Dermis lymphatic vessel endothelial cell (primary cell): ENCODE measurements around the gene MSMP. TPM values are rescaled to one million over a fixed set of nuclear protein-coding genes. Genes with fewer than 3 reads are reported as not detected.

Experiments used
- total RNA-seq: library from RNA; depleted of rRNA; stranded (reverse); fragments of >200 nt; gene quantifications from 2 replicates; pipeline ENCODE4 v1.2.1, GENCODE V29; 2014

The MSMP gene, protein sequence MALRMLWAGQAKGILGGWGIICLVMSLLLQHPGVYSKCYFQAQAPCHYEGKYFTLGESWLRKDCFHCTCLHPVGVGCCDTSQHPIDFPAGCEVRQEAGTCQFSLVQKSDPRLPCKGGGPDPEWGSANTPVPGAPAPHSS
- 39.4 and 57.2 TPM in 2 replicates for total RNA-seq

DNA sequence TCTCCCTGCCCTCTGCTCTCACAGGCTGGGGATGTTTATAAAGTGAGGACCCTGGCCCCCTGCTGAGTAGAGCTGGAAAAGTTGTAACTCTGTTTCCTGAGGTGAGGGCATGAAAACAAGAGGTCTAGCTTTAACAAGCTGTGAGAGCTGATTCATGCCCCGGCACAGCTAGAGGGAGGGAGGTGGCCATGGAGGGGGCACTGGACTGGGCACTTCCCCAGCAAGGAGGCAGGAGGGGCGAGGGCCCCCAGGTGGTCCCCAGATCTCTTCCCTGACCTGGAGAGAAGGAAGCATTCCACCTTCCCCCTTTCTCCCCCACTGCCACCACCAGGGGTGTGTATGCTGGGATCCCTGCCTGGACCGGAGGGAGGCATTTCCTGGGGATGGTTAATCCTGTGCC is at the start of gene MSMP:
TSS of gene MSMP (minus strand) at position 13 of the 400 bp plus-strand sequence. CDS start 147 bp downstream, outside the sequence.

DNA sequence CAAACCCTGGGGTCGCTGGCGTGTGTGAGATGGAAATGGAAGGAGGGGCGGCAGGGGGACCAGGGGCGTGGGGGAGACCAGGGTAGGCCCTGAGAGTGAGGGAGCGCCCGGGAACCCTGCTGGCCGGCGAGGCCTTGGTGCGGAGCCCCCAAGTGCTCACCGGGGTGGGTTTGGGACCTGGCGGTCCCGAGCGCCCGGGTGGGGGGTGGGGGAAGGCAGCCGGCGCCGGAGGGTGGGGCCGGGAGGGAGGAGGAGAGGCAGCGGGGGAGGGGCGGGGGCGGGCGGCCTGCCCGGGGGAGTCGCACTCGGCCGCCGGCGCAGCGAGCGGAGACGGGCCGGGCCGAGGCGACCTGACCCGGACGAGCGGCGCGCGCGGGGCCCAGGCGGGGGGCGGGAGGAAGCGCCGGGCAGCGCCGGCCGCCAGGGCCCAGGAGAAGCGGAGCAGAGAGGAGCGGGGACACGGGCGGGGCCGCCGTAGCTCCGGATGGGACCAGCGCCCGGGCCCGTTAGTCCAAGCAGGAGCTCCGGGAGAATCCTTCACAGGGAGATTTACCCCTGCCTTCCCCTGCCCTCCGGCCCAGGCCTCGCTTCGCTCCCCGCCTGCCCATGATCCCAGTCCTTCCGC is 37.3 kb upstream of the MSMP start, which contains the start of gene NPR2:
TSS of gene NPR2 (plus strand) at position 295 of the 625 bp plus-strand sequence. CDS start 818 bp downstream, outside the sequence.

DNA sequence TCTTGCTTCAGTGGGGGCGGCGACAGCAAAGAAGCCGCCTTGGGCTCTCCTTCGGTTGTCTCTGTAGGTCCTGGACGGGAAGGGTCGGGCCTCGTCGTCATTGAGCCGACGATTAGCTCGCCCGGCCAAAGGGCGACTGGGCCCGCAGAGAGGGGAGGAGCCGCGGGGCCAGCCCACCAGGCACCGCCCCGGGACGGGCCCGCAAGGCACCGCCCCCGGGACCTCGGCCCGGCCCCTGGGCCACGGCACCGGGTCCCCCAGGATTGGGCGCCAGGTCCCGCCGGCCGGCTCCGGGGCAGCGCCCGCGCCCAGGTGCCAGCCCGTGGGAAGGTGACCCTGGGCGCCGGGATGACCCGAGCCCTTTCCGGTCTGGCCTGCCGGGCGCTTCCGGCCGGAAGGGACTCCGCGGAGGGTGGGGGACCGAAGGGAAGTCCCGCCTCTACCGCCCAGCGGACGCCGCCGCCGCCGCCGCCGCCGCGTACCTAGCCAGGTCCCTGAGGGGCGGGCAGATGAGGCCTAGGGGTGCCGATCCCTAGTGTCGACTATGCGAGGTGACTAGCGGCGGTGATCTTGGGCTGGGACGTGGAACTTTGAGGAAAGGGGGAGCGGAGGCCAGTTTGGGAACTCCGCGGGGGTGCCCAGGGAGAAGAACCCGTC is 5.1 kb downstream of the MSMP start, which contains the start of the genes GBA2 and RGP1:
TSS of gene GBA2 (minus strand) at position 371 of the 657 bp plus-strand sequence. CDS start 524 bp downstream, outside the sequence.
TSS of gene RGP1 (plus strand) at position 430 of the 657 bp plus-strand sequence. CDS start 469 bp downstream, outside the sequence.

DNA sequence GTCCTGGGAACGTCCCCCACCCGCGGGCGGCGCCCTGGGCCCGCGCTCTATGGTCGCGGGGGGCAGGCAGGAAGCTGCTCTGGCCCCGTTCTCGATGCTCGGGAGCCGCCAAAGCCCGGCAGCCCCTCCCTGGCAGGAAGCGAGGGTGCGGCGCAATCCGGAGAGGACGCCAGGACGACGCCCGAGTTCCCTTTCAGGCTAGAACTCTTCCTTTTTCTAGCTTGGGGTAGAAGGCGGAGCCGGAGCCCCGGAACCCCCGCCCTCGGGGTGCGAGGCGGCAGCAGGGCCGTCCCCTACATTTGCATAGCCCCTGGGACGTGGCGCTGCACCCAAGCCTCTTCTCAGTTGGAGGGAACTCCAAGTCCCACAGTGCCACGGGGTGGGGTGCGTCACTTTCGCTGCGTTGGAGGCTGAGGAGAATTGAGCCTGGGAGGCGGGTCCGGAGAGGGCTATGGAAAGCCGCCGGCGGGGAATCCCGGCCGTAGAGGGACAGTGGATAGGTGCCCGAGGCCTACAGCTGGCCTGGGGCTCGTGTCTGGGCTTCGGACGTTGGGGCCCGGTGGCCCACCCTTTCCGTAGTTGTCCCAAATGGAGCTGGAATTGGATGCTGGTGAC is 21.8 kb downstream of the MSMP start, which contains the start of the genes CREB3 and TLN1:
TSS of gene CREB3 (plus strand) at position 482 of the 615 bp plus-strand sequence. CDS start at position 589, 107 bp downstream.
TSS of gene TLN1 (minus strand) at position 11 of the 615 bp plus-strand sequence. CDS start 6,501 bp downstream, outside the sequence.

Other genes with a start within 250 kb of the MSMP start
- 4.6 and 5.7 TPM in 2 replicates for gene TESK1, start 149.0 kb downstream of the MSMP start, total RNA-seq
- gene CD72, start 135.9 kb downstream of the MSMP start, total RNA-seq = 0.09 and 0.11 TPM in 2 replicates
- gene SIT1, start 103.3 kb downstream of the MSMP start, total RNA-seq = not detected in 2 replicates
- 120,014 and 177,404 TPM in 2 replicates for gene RMRP, start 96.3 kb downstream of the MSMP start, total RNA-seq
- gene CCDC107, start 96.0 kb downstream of the MSMP start, total RNA-seq = 11.4 and 15.2 TPM in 2 replicates
- gene ARHGEF39, start 89.1 kb downstream of the MSMP start, total RNA-seq = 0.17 and 0.33 TPM in 2 replicates
- gene CA9, start 80.3 kb downstream of the MSMP start, total RNA-seq = 0.09 TPM in 1 of 2 replicates, not detected in the other
- 5.7 and 12.2 TPM in 2 replicates for gene TPM2, start 64.4 kb downstream of the MSMP start, total RNA-seq
- gene TLN1, start 22.1 kb downstream of the MSMP start, total RNA-seq = 252 and 274 TPM in 2 replicates
- gene CREB3, start 21.6 kb downstream of the MSMP start, total RNA-seq = 33.7 and 42.5 TPM in 2 replicates
- 41.3 and 66.4 TPM in 2 replicates for gene GBA2, start 5.0 kb downstream of the MSMP start, total RNA-seq
- gene RGP1, start 5.0 kb downstream of the MSMP start, total RNA-seq = 9.5 and 13.0 TPM in 2 replicates
- 0.43 and 0.98 TPM in 2 replicates for gene NPR2, start 37.3 kb upstream of the MSMP start, total RNA-seq
- gene SPAG8, start 58.0 kb upstream of the MSMP start, total RNA-seq = not detected in 2 replicates
- gene HINT2, start 60.8 kb upstream of the MSMP start, total RNA-seq = 4.6 and 5.7 TPM in 2 replicates
- not detected in 2 replicates for gene FAM221B, start 74.5 kb upstream of the MSMP start, total RNA-seq
- 0.11 and 0.17 TPM in 2 replicates for gene TMEM8B, start 75.0 kb upstream of the MSMP start, total RNA-seq
- gene OR13J1, start 116.1 kb upstream of the MSMP start, total RNA-seq = not detected in 2 replicates
- 0.43 and 0.98 TPM in 2 replicates for gene HRCT1, start 151.9 kb upstream of the MSMP start, total RNA-seq
- 1.0 and 1.4 TPM in 2 replicates for gene SPAAR, start 155.2 kb upstream of the MSMP start, total RNA-seq
- not detected in 2 replicates for gene OR2S2, start 203.9 kb upstream of the MSMP start, total RNA-seq